ENCODE measurements around the gene POLL. TPM values are rescaled to one million over a fixed set of nuclear protein-coding genes. Genes with fewer than 3 reads are reported as not detected.

POLL gene
- total RNA-seq, 1 donor from 2014 or later = 6.5 TPM

GRCh38 chr10:101562231-101562630 lies 25.8 kb downstream of the POLL start:
- no peak for DNase-seq (ENCODE audit: low spot score in 2 of 2)
- FAIRE-seq = no peak

GRCh38 chr10:101561068-101561915 lies 26.8 kb downstream of the POLL start:
- no peak for DNase-seq (ENCODE audit: low spot score in 2 of 2)
- FAIRE-seq = no peak

GRCh38 chr10:101560298-101561067 lies 27.6 kb downstream of the POLL start:
- no peak for FAIRE-seq
- no peak for DNase-seq (ENCODE audit: low spot score in 2 of 2)

GRCh38 chr10:101559596-101560297 lies 28.3 kb downstream of the POLL start:
- FAIRE-seq (no peak), DNase-seq (ENCODE audit: low spot score in 2 of 2) (no peak)

- DNase-seq (ENCODE audit: low spot score in 2 of 2) (no peak), FAIRE-seq (no peak)
Measured at GRCh38 chr10:101558671-101559595, 29.1 kb downstream of the POLL start.

GRCh38 chr10:101558204-101558603 lies 29.9 kb downstream of the POLL start:
- DNase-seq (ENCODE audit: low spot score in 2 of 2) = no peak
- FAIRE-seq = no peak

GRCh38 chr10:101557541-101557940 lies 30.5 kb downstream of the POLL start:
- DNase-seq (ENCODE audit: low spot score in 2 of 2) (no peak), FAIRE-seq (no peak)

- FAIRE-seq (no peak), DNase-seq (ENCODE audit: low spot score in 2 of 2) (no peak)
Measured at GRCh38 chr10:101552442-101552841, 35.6 kb downstream of the POLL start.

GRCh38 chr10:101550965-101551364 lies 37.1 kb downstream of the POLL start:
- FAIRE-seq = no peak

GRCh38 chr10:101545898-101546297 lies 42.2 kb downstream of the POLL start:
- no peak for DNase-seq (ENCODE audit: low spot score in 2 of 2)
- no peak for FAIRE-seq

More at GRCh38 chr10:101550965-101551364, 37.1 kb downstream of the POLL start:
- DNase-seq (ENCODE audit: low spot score in 2 of 2) = no peak

GRCh38 chr10:101538446-101538845 lies 49.6 kb downstream of the POLL start:
- DNase-seq (ENCODE audit: low spot score in 2 of 2) (no peak), FAIRE-seq (no peak)

- FAIRE-seq = no peak
- DNase-seq (ENCODE audit: low spot score in 2 of 2) = no peak
Measured at GRCh38 chr10:101536800-101537199, 51.3 kb downstream of the POLL start.

- FAIRE-seq (no peak), DNase-seq (ENCODE audit: low spot score in 2 of 2) (no peak)
Measured at GRCh38 chr10:101535949-101536348, 52.1 kb downstream of the POLL start.

GRCh38 chr10:101529725-101530553 lies 58.1 kb downstream of the POLL start:
- FAIRE-seq (no peak), DNase-seq (ENCODE audit: low spot score in 2 of 2) (no peak)

GRCh38 chr10:101529207-101529606 lies 58.9 kb downstream of the POLL start:
- no peak for FAIRE-seq
- DNase-seq (ENCODE audit: low spot score in 2 of 2) = no peak
